Prostate gland (tissue), 2 donors: ENCODE results near the gene ZNF429. TPM values are rescaled to one million over a fixed set of nuclear protein-coding genes. Genes with fewer than 3 reads are reported as not detected.
"Not testable (repeated sequence)": the region's sequence is repeated elsewhere in the genome, so short reads cannot be mapped to it uniquely, and the experiment has no call there.

Experiments
- DNase-seq: peaks from one replicate; pipeline ENCODE4 v3.0.0-alpha.2; 2019; ENCODE audit warnings: low spot score
- H3K27ac ChIP-seq, 2 donors: fragments of 200-600 bp; sonication (generic); 2 replicates each; pipeline ENCODE4 v1.5.1; 2017 to 2019
- H3K27me3 ChIP-seq: fragments of 200-600 bp; sonication (generic); replicated peaks from 2 replicates; pipeline ENCODE4 v1.5.1; 2019; ENCODE audit not compliant: insufficient read depth
- H3K36me3 ChIP-seq, 2 donors: fragments of 200-600 bp; sonication (generic); 1 replicate in 1 of 2; 2 replicates in 1 of 2; pipeline versions ENCODE4 v1.5.1 to v1.8.1; 2017 to 2019
- H3K4me1 ChIP-seq: fragments of 200-600 bp; sonication (generic); replicated peaks from 2 replicates; pipeline ENCODE4 v1.5.1; 2019
- H3K4me3 ChIP-seq, 2 donors: fragments of 200-600 bp; sonication (generic); 2 replicates each; pipeline ENCODE4 v1.5.1; 2017 to 2019
- H3K9me3 ChIP-seq: fragments of 200-600 bp; sonication (generic); 2 replicates; pipeline ENCODE4 v1.5.1; 2017
- POLR2A ChIP-seq: fragments of 450-650 bp; IDR thresholded peaks from one replicate; pipeline ENCODE4 v1.6.1; 2016; ENCODE audit warnings: antibody characterized with exemption, mild to moderate bottlenecking
- POLR2AphosphoS5 ChIP-seq: sonication (generic); formaldehyde crosslinking; IDR thresholded peaks from one replicate; pipeline ENCODE4 v1.6.1; 2017; ENCODE audit warnings: antibody characterized with exemption
- WGBS: methylation state at CpG from one replicate; pipeline ENCODE4 v1.1.5; 2018; 5-methylcytosine and 5-hydroxymethylcytosine counted together
- intact Hi-C: fragments of 100-400 bp; cut with DNase I; formaldehyde crosslinking; loops from one replicate; pipeline ENCODE4 v1.14.2; 2022
- total RNA-seq, 2 donors: library from RNA; depleted of rRNA; stranded (reverse); fragments of >200 nt; gene quantifications; one replicate each; pipeline ENCODE4 v1.1.0, GENCODE V29; 2016
- TF ChIP-seq, protein P1 (sequence below), 4 experiments: fragments of 200-600 bp in 2 of 4; fragments of 450-650 bp in 2 of 4; sonication (generic) in 2 of 4; IDR thresholded peaks; 1 replicate in 3 of 4; 2 replicates in 1 of 4; pipeline ENCODE4 v1.5.1; 2016 to 2019; ENCODE audit warnings: antibody characterized with exemption in 4 of 4, mild to moderate bottlenecking in 2 of 4, moderate library complexity in 2 of 4

ZNF429 gene
- total RNA-seq, 2 donors from 2014 or later, result 22.7 TPM

DNA sequence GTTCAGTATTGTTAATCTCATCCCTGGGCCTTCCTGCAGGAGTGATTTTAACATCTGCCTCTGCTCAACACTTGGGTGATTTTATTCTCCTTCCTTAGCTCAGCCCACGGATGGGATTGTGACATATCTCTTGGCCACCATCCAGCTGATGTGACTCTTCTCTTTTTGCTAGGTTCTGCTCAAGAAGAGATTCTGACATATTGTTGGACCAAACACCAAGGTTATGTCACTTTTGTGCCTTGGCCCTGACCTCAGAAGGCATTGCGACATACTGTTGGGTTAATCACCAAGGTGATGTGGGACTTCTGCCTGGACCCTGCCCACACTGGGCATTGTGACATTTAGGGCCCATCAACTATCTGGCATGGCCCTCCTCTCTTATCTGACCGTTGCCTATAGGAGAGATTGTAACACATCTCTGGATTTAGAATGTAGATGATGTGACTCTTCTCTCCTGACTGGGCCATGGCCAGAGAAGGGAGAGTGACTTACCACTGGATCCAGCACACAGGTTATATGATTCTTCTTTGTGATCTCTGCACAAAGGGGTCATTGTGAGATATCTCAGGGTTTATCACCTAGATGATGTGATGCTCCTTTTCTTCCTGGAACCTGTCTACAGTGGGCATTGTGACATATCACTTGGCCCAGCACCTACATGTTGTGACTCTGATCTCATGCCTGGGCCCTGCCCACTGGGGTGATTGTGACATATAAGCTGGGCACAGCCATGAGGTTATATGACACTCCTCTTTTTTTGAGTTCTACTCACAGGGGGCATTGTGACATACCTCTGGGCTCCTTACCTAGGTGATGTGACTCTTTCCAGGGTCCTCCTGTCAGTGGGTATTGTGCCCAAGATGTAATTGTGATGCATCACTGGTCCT is 88.8 kb downstream of the ZNF429 start:
- no peak for DNase-seq
- no peaks in the 10 kb centered on the region for H3K36me3 ChIP-seq
- intact Hi-C loops, result no loop called here

DNA sequence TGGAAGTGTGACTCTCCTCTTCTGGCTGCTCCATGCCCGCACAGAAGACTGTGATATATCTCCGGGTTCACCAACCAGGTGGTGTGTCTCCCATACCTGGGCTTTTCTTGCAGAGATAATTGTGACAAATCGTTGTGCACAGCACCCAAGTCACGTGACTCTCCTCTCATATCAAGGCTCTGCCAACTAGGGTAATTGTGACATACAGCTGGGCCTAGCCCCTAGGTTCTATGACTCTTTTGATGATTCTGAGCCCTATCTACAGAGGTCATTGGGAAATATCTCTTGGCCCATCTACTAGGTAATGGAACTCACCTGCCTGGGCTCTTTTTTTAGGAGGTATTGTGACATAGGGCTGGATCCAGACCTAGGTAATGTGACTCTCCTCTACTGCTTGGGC is 89.8 kb downstream of the ZNF429 start:
- Histone ChIP-seq H3K27me3 (no peaks in the 10 kb centered on the region), H3K9me3 (no peaks in the 10 kb centered on the region), H3K36me3 (no peaks in the 10 kb centered on the region), H3K4me3 (no peak overlapping the region), H3K27ac (no peak overlapping the region), H3K4me1 (no peaks in the 10 kb centered on the region)
- DNase-seq, result no peak
- 73% methylated on average over 4 of the region's 4 CpGs for WGBS
- TF ChIP-seq, protein P1, sequence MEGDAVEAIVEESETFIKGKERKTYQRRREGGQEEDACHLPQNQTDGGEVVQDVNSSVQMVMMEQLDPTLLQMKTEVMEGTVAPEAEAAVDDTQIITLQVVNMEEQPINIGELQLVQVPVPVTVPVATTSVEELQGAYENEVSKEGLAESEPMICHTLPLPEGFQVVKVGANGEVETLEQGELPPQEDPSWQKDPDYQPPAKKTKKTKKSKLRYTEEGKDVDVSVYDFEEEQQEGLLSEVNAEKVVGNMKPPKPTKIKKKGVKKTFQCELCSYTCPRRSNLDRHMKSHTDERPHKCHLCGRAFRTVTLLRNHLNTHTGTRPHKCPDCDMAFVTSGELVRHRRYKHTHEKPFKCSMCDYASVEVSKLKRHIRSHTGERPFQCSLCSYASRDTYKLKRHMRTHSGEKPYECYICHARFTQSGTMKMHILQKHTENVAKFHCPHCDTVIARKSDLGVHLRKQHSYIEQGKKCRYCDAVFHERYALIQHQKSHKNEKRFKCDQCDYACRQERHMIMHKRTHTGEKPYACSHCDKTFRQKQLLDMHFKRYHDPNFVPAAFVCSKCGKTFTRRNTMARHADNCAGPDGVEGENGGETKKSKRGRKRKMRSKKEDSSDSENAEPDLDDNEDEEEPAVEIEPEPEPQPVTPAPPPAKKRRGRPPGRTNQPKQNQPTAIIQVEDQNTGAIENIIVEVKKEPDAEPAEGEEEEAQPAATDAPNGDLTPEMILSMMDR (IDR thresholded peaks at IDR 0.05), result no peak
- no peak for TF ChIP-seq POLR2A
- no peak for TF ChIP-seq POLR2AphosphoS5
- intact Hi-C loops, result no loop called here

More for the DNA sequence above, 88.8 kb downstream of the ZNF429 start:
- Histone ChIP-seq H3K27me3 (no peaks in the 10 kb centered on the region), H3K4me3 (no peak overlapping the region), H3K4me1 (no peaks in the 10 kb centered on the region), H3K9me3 (no peaks in the 10 kb centered on the region), H3K27ac (no peak overlapping the region)
- 74% methylated on average over 3 of the region's 3 CpGs for WGBS
- TF ChIP-seq, protein P1 (IDR thresholded peaks at IDR 0.05), result no peak
- TF ChIP-seq POLR2A (no peak), POLR2AphosphoS5 (no peak)

DNA sequence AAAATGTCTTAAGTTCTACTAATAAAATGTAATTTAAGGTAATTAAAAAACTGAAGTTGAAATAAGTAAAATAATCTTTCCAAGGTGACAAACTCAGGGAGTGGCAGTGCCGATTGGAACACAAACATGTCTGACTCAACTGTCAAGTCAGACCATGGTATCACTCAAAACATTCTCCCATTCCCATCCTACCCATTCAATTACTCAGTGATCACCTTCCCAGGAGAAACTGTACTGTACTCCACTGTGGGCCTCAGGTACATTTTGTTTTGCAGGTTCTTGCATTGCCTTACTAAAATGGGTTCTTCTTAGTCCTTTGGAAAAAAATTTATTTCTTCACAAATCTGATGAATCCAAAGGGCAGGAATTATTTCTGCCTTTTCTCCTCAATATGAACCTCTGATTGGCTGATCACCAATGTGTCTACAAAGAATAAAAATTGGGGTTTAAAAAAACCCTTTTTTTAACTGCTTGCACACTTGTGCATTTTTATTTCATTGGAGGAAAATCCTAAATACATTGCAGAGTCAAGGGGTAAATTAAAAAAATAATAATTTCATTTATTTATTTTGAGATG is 96.8 kb downstream of the ZNF429 start:
- Histone ChIP-seq H3K27me3 (no peaks in the 10 kb centered on the region), H3K4me3 (no peak overlapping the region), H3K36me3 (no peaks in the 10 kb centered on the region), H3K27ac (no peak overlapping the region), H3K4me1 (no peaks in the 10 kb centered on the region), H3K9me3 (no peaks in the 10 kb centered on the region)
- TF ChIP-seq, protein P1 (IDR thresholded peaks at IDR 0.05), result no peak
- no peak for TF ChIP-seq POLR2A
- TF ChIP-seq POLR2AphosphoS5, result no peak
- DNase-seq, result no peak
- intact Hi-C loops, result loop anchor here (10.0 kb wide), 1 partner anchor 97 kb away; the partner anchor contains the start of gene ZNF429
- WGBS, result 42% methylated on average over 1 of the region's 1 CpG

DNA sequence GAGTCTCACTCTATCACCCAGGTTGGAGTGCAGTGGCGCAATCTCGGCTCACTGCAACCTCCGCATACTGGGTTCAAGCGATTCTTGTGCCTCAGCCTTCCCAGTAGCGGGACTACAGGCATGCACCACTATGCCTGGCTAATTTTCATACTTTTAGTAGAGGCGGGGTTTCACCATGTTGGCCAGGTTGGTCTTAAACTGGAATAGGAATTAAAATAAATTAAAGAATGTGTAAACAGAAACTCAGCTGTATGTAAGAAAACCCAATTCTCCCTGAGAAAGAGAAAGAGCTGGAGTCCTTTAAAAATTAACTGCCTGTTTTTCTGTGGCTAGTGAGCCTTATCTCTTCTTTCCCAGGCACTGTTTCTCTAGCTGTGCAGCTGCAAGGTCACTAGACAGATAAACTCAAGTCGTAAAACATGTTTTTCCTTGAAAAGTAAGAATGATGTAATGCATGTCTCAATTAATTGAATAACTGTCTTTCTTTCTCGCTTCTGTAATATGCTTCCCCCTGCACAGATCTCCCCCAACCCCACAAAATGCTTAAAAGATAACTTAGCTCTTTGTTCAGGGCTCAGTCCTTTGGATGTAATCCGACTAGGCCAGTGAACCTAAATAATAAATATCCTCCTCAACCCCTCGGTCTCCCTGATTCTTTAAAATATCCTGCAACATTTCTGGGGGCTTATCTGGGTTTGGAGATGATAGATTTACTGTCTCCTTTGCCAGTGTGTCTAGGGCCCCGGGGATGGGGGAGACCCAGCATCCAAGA is 97.4 kb downstream of the ZNF429 start:
- intact Hi-C loops, result loop anchor here (10.0 kb wide), 1 partner anchor 98 kb away; the partner anchor contains the start of gene ZNF429
- H3K27me3 ChIP-seq, H3K36me3 ChIP-seq, H3K4me3 ChIP-seq, H3K9me3 ChIP-seq, DNase-seq, H3K27ac ChIP-seq, H3K4me1 ChIP-seq: not testable (repeated sequence)
- WGBS, result 44% methylated on average over 11 of the region's 11 CpGs
